Esophagus mucosa (tissue), 1 donor: ENCODE results near the gene ATOH8. TPM values are rescaled to one million over a fixed set of nuclear protein-coding genes. Genes with fewer than 3 reads are reported as not detected.
"Not testable (repeated sequence)": the region's sequence is repeated elsewhere in the genome, so short reads cannot be mapped to it uniquely, and the experiment has no call there.

ENCODE experiments used
- ATAC-seq: fragments of 200-7000 bp; cut with Tn5 transposase; one replicate; pipeline ENCODE4 v1.9.1; 2020
- total RNA-seq: library from RNA; stranded (reverse); gene quantifications from one replicate; pipeline ENCODE4 v1.2.4, GENCODE V29; 2023
- donor health status: DM: yes; HTN: yes; CAD: no.

The ATOH8 gene
- total RNA-seq, 1 donor from 2014 or later = 1.2 TPM

DNA sequence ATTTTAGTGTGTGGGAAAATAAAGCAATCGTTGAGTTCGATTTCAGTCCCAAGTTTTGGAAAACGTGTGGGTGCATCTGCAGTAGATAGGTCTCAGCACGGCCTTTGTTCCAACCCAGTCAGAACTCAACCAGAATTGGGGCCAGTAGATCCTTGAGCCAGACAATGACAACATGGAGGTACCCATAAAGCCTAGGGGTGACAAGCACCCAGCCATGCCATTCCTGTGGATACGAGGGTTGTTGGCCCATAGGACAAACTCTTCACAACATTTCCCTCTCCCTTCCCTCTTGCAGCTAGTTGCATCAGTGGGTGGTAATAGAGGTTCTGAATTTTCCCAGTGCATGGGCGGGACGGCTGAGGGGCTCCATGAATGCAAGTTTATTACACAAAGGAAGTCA lies 74.9 kb downstream of the ATOH8 start:
- ATAC-seq = no peak

DNA sequence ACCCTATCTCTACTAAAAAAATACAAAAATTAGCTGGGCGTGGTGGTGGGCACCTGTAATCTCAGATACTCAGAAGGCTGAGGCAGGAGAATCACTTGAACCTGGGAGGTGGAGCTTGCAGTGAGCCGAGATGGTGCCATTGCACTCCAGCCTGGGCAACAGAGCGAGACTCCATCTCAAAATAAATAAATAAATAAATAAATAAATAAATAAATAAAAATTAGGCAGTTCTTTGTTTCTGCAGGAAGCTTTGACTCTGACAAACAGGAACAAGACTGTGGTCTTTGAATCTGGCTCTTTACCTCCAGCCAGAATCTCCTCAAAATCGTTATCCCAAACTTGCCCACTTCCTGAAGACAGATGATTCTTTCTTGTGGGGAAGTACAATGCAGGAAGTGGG lies 75.6 kb downstream of the ATOH8 start:
- not testable (repeated sequence) for ATAC-seq

- peak; percentile 41 for ATAC-seq
Observed at GRCh38 chr2:85830645-85831044, 76.9 kb downstream of the ATOH8 start.

- no peak for ATAC-seq
Observed at GRCh38 chr2:85831735-85832134, 77.9 kb downstream of the ATOH8 start.

DNA sequence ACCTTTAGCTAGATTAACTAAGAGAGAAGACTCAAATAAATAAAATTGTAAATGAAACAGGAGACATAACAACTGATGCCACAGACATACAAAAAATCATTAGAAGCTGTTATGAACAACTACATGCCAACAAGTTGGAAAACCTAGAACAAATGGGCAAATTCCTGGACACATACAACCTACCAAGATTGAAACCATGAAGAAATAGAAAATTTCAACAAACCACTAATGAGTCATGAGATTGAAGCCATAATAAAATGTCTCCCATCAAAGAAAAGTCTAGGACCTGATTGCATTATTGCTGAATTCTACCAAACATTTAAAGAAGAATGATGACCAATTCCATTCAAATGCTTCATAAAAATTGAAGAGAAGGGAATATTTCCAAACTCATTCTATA lies 80.7 kb downstream of the ATOH8 start:
- no peak for ATAC-seq

Other genes starting within 250 kb of the ATOH8 start
- 235 TPM for gene MAT2A, start 214.8 kb upstream of the ATOH8 start, total RNA-seq
- gene GGCX, start 192.5 kb upstream of the ATOH8 start, total RNA-seq = 26.5 TPM
- gene VAMP8, start 176.4 kb upstream of the ATOH8 start, total RNA-seq = 264 TPM
- gene VAMP5, start 169.6 kb upstream of the ATOH8 start, total RNA-seq = 24.2 TPM
- 95.2 TPM for gene RNF181, start 158.2 kb upstream of the ATOH8 start, total RNA-seq
- 7.9 TPM for gene TMEM150A, start 151.3 kb upstream of the ATOH8 start, total RNA-seq
- 23.7 TPM for gene C2orf68, start 141.9 kb upstream of the ATOH8 start, total RNA-seq
- gene USP39, start 137.8 kb upstream of the ATOH8 start, total RNA-seq = 28.2 TPM
- gene SFTPB, start 85.8 kb upstream of the ATOH8 start, total RNA-seq = 0.84 TPM
- gene GNLY, start 59.6 kb upstream of the ATOH8 start, total RNA-seq = 0.44 TPM
- 1.2 TPM for gene ST3GAL5, start 135.0 kb downstream of the ATOH8 start, total RNA-seq